Superior temporal gyrus (tissue), 1 donor: ENCODE results near the gene CCDC136.
A peak's percentile ranks its signal among the peaks of the same experiment; 100 is the strongest.

Experiments
- DNase-seq: peaks from one replicate; pipeline ENCODE4 v3.0.0-alpha.2; 2016; ENCODE audit errors: extremely low spot score

CCDC136 gene

GRCh38 chr7:128777156-128778123, 14.3 kb upstream of the CCDC136 start:
- no peak for DNase-seq

GRCh38 chr7:128778946-128779345, 12.8 kb upstream of the CCDC136 start:
- no peak for DNase-seq

- DNase-seq, result no peak
Measured at GRCh38 chr7:128781126-128781525, 10.6 kb upstream of the CCDC136 start.

GRCh38 chr7:128781851-128782250, 9.9 kb upstream of the CCDC136 start:
- no peak for DNase-seq

- peak; percentile 67 for DNase-seq
Measured at GRCh38 chr7:128783143-128783861, 8.5 kb upstream of the CCDC136 start.

GRCh38 chr7:128785738-128786137, 6.0 kb upstream of the CCDC136 start:
- no peak for DNase-seq

- DNase-seq, result no peak
Measured at GRCh38 chr7:128788446-128789412, 3.0 kb upstream of the CCDC136 start.

- no peak for DNase-seq
Measured at GRCh38 chr7:128790315-128791041, 1.3 kb upstream of the CCDC136 start.

- no peak for DNase-seq
Measured at GRCh38 chr7:128791972-128792327, 182 bp downstream of the CCDC136 start.

- DNase-seq, result peak; percentile 34
Measured at GRCh38 chr7:128792471-128793180, 858 bp downstream of the CCDC136 start.

GRCh38 chr7:128793181-128793547, 1.4 kb downstream of the CCDC136 start:
- DNase-seq, result no peak

GRCh38 chr7:128794020-128794419, 2.3 kb downstream of the CCDC136 start:
- DNase-seq, result no peak

GRCh38 chr7:128794436-128794835, 2.7 kb downstream of the CCDC136 start:
- no peak for DNase-seq

GRCh38 chr7:128795129-128795528, 3.4 kb downstream of the CCDC136 start:
- no peak for DNase-seq

- no peak for DNase-seq
Measured at GRCh38 chr7:128796327-128796726, 4.6 kb downstream of the CCDC136 start.

GRCh38 chr7:128799451-128799850, 7.7 kb downstream of the CCDC136 start:
- DNase-seq, result no peak

GRCh38 chr7:128800567-128800966, 8.8 kb downstream of the CCDC136 start:
- no peak for DNase-seq

GRCh38 chr7:128801003-128801402, 9.2 kb downstream of the CCDC136 start:
- DNase-seq, result no peak

- no peak for DNase-seq
Measured at GRCh38 chr7:128801667-128802418, 10.1 kb downstream of the CCDC136 start.

GRCh38 chr7:128804484-128804883, 12.7 kb downstream of the CCDC136 start:
- no peak for DNase-seq
